Stimulated activated CD4-positive, alpha-beta T cell treated with anti-CD3 and anti-CD28 coated beads, Interleukin-4, amount 100 ng/mL, for 24 hours (primary cell): ENCODE data around the gene CST2.
A peak's percentile ranks its signal among the peaks of the same experiment; 100 is the strongest.
"Not testable (repeated sequence)": the region's sequence is repeated elsewhere in the genome, so short reads cannot be mapped to it uniquely, and the experiment has no call there.

ENCODE experiments used
- DNase-seq: peaks from one replicate; pipeline ENCODE4 v3.0.0-alpha.2; 2020

The CST2 gene

DNA sequence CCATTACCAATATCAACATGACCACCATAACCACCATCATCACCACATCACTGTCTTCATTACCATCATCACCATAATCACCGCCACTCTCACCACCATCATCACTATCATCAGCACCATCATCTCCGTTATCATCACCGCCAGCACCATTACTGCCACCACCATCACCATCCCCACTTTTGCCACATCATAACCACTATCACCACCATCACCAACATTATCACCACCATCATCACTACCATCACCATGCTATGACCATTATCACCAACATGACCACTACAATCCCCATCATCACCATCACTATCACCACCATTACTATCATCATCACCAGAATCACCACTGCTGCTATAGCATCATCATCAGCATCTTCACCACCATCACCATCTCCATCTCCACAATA is 25.7 kb downstream of the CST2 start:
- no peak for DNase-seq

DNA sequence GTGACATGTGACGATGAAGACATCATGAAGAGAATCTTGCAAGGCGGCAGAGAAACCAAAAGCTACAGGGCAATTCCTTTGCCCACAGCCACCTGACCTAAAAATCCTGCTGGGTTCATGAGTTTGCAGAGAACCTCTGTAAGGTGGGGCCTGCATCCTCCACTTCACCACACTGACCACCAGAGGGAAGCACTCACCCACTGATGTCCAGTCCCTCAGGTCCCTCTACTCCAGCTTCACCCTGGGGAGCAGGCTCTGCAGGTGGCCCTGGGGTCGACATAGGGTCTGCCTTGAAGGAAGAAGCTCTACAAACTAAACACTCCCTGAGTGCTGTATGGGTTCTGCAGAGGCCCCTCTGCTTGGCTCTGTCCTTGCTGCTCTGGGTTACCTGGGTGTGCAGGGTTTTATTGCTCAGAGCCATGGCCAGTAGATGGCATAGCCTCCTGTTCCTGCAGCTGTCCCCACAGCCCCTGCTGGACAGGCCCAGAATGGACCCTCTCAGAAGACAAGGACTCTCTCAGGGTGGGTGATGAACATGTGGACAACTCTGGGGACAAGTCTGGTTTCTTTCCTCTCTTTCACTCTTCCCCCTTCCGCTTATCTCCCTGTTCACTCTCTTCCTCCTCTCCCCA is 27.2 kb downstream of the CST2 start:
- DNase-seq = peak; percentile 7

DNA sequence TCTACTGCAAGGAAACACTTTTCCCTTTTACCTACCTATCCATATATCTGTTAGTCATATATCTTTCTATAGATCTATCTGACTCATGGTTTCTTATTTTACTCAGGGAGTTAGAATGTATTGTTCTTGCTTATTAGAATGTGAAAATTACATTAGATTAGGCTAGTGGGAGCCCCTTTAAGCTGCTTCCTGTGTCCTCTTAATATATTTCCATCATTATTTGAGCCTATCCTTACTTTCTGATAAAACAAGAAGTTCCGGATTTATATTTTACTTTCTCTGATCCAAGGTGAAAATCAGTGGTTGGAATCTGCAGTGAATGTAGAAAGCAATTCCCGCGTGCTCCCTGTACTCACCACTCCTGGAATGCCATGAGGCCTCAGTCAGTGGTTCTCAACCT is 31.0 kb downstream of the CST2 start:
- no peak for DNase-seq

DNA sequence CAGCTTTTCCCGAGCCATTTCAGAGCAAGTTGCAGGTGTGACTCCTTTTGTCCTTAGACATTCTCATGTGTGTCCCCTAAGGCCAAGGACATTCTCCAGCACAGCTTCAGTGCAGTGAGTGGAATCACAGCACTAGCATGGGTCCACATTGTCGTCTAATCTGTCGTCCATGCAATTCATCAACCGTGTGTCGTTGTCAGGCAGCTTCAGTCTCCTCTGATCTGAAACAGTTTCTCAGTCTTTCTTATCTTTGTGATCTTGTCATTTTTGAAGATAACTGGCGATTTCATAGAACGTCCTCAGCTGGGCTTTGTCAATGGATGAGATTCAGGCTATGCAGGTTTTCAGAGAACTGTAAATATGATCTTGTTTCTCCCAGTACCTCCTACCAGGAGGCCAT is 31.7 kb downstream of the CST2 start:
- no peak for DNase-seq

DNA sequence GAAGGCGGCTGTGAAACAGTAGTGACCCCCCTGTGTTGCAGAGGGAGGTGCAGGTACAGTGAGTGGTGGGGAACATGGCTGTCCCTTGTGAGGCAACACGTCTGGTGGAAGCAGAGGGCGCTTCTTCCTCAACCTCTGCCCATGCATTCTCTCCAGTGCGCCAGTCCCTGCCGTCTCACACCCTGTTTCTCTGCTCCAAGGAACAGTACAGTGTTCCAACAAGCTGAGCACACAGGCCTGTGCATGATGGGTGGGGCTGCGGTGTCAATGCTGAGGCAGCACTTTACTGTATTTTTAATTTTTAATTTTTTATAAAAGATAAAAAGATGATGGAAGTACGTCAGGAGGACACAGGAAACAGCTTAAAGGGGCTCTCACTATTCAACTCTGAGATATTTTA is 32.5 kb downstream of the CST2 start:
- no peak for DNase-seq

DNA sequence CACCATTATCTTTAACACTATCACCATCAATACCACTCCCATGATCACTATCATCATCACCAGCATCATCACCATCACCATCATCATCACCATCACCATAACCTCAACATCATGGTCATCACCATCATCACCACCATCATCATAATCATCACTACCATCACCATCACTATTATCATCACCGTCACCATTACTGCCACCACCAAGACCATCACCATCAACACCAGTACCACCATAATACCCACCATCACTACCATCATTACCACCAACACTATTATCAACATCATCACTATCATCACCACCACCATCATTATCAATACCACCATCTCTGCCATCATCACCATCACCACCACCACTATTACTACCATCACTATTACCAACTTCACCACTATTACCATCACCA is 43.1 kb downstream of the CST2 start:
- DNase-seq = no peak

DNA sequence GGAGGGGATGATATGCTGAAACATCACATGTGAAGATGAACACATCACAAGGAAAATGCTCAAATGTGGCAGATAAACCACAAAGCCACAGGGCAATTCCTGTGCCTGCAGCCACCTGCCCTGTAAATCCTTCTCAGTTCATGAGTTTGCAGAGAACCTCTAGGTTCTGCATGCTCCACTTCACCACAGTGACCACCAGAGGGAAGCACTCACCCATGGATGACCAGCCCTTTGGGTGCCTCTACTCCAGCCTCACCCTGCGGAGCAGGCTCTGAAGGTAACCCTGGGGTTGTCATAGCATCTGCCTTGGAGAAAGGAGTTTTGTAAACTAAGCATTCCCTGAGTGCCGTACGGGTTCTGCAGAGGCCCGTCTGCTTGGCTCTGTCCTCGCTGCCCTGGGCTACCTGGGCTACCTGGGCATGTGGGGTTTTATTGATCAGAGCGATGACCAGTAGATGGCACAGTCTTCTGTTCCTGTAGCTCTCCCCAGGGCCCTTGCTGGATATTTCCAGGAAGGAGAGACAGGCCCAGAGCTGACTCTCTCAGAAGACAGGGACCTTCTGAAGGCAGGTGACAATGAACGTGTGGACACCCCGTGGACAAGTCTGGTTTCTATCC is 44.1 kb downstream of the CST2 start:
- DNase-seq = peak; percentile 12

DNA sequence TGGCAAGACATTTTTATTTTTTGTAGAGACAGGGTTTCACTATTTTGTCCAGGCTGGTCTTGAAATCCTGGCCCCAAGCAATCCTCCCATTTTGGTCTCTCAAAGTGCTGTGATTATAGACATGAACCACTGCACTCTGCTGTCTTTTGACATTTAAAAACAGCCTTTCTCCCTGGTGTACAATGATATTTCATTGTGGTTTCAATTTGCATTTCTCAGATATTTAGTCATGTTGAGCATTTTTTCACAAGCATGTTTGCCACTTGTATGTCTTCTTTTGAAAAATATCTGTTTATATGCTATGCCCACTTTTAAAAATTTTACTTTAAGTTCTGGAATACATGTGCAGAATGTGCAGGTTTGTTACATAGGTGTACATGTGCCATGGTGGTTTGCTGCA is 47.9 kb downstream of the CST2 start:
- not testable (repeated sequence) for DNase-seq

DNA sequence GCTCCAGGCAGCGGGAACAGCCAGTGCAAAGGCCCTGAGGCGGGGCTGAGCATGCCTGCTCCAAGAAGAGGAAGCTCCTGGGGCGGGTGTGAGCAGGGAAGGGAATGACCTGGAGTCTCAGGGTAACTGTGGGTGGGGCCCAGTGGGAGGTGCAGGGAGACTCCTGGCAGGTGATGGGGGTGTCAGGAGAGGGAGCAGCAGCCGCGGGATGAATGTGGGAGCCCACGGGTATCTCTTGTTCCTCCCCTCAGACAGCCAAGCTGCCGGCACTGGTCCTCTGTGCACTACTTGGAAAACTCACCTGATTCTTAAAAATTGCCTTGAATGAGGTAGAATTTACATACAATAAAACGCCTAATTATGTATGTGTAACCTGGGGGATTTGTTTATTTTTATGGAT is 49.1 kb downstream of the CST2 start:
- DNase-seq = not testable (repeated sequence)

DNA sequence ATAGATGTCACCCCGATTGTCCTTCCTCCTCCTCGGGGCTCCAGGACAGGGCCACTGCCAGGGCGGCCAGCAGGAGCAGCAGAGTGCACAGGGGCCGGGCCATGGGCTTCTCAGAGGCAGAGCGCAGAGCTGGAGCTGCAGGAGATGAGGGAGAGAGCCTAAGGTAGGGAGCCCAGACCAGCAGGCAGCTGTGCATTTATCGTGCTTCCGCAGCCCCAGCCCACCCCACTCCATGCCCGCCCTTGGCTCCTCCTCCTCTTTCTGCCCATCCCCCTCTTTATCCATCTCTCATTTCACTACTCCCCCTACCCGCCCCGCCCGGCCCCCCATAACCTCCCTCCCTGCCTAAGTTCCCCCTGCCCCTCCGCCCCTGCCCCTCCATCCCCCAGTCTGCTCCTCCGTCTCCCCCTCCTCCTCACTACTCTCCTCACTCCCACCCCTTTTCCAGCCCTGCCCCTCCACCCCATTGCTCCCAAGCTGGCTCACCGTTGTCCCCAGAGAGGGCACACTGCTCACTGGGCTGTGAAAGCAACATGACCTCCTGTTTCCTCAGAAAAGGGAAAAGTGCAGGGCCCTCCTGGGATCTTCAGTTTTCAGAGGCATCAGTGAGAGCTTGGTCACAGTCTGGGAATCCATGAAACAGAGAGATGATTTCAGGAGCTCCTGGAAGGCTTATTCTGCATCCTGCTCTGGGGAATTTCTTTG is 50.3 kb downstream of the CST2 start:
- DNase-seq = no peak

DNA sequence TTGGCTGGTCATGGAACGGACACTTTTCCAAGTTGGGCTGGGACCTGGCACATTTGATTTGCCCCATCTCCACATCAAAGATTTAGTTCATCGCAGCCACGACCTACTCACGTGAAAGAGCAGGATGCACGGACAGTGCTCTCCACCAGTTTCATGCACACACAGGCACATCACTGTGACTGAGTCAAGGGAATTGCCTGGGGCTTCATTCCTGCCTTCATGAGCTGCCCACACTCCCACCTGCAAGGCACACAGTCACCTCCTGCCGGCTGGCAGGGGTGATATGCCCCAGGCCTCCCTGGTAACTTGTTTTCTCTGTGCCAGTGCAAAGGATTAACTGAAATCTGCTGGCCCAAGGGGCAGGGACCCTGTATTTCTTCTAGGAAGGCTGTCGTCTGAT is 52.4 kb downstream of the CST2 start:
- no peak for DNase-seq
